Panc1 (cell line): Measurements from ENCODE around the gene SERTAD2.

Source experiments
- POLR2AphosphoS5 ChIP-seq: IDR thresholded peaks from 2 replicates; pipeline ENCODE4 v1.6.1; 2012; ENCODE audit warnings: mild to moderate bottlenecking, low read depth, low read length, moderate library complexity
- SIN3A ChIP-seq: IDR thresholded peaks from 2 replicates; pipeline ENCODE4 v1.6.1; 2012; ENCODE audit warnings: low read depth, mild to moderate bottlenecking, low read length, moderate library complexity, borderline replicate concordance; ENCODE audit not compliant: insufficient read depth
- TF ChIP-seq, protein P1 (sequence below): fragments of 450-650 bp; IDR thresholded peaks from 2 replicates; pipeline ENCODE4 v1.5.1; 2017; ENCODE audit warnings: mild to moderate bottlenecking
- TF ChIP-seq, protein P2 (sequence below), 2 experiments: IDR thresholded peaks; 2 replicates each; pipeline ENCODE4 v1.6.1; 2011 to 2012; ENCODE audit warnings: low read depth in 2 of 2, control low read depth in 1 of 2, low read length in 1 of 2, mild to moderate bottlenecking in 1 of 2, moderate library complexity in 1 of 2; ENCODE audit not compliant: insufficient read depth in 1 of 2

DNA sequence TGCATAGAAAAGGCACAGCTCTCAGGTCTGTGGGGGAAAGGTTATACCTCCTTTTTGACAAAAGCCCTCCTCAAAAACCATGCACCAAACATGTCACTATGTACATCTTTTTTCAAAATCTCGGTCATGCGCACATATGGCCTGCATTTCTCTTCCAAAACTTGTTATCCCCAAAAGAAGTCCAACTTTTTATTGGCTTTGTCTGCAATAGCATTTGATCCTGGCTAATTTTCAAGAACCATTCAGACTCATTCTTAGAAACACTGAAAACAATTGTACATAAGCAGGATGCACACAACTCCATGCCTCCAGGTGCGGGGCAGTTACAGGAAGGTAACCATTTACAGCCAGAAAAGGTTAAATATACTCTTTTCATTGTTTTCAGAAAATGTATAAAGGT, 21.9 kb downstream of the SERTAD2 start:
- TF ChIP-seq, protein P1, sequence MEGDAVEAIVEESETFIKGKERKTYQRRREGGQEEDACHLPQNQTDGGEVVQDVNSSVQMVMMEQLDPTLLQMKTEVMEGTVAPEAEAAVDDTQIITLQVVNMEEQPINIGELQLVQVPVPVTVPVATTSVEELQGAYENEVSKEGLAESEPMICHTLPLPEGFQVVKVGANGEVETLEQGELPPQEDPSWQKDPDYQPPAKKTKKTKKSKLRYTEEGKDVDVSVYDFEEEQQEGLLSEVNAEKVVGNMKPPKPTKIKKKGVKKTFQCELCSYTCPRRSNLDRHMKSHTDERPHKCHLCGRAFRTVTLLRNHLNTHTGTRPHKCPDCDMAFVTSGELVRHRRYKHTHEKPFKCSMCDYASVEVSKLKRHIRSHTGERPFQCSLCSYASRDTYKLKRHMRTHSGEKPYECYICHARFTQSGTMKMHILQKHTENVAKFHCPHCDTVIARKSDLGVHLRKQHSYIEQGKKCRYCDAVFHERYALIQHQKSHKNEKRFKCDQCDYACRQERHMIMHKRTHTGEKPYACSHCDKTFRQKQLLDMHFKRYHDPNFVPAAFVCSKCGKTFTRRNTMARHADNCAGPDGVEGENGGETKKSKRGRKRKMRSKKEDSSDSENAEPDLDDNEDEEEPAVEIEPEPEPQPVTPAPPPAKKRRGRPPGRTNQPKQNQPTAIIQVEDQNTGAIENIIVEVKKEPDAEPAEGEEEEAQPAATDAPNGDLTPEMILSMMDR, result no peak
- TF ChIP-seq, protein P2, sequence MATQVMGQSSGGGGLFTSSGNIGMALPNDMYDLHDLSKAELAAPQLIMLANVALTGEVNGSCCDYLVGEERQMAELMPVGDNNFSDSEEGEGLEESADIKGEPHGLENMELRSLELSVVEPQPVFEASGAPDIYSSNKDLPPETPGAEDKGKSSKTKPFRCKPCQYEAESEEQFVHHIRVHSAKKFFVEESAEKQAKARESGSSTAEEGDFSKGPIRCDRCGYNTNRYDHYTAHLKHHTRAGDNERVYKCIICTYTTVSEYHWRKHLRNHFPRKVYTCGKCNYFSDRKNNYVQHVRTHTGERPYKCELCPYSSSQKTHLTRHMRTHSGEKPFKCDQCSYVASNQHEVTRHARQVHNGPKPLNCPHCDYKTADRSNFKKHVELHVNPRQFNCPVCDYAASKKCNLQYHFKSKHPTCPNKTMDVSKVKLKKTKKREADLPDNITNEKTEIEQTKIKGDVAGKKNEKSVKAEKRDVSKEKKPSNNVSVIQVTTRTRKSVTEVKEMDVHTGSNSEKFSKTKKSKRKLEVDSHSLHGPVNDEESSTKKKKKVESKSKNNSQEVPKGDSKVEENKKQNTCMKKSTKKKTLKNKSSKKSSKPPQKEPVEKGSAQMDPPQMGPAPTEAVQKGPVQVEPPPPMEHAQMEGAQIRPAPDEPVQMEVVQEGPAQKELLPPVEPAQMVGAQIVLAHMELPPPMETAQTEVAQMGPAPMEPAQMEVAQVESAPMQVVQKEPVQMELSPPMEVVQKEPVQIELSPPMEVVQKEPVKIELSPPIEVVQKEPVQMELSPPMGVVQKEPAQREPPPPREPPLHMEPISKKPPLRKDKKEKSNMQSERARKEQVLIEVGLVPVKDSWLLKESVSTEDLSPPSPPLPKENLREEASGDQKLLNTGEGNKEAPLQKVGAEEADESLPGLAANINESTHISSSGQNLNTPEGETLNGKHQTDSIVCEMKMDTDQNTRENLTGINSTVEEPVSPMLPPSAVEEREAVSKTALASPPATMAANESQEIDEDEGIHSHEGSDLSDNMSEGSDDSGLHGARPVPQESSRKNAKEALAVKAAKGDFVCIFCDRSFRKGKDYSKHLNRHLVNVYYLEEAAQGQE (IDR thresholded peaks at IDR 0.05; ENCODE audit: insufficient read depth in 1 of 2, low read depth in 2 of 2, low read length in 1 of 2), result no peak
- no peak for TF ChIP-seq SIN3A
- no peak for TF ChIP-seq POLR2AphosphoS5
